ENCODE measurements around the gene MSMP. TPM values are rescaled to one million over a fixed set of nuclear protein-coding genes. Genes with fewer than 3 reads are reported as not detected.

Gene MSMP
- total and polyA plus RNA-seq, 10 of the 15 experiments (the other 5 are each of a cell fraction or from before 2014, with no cell fraction given), result 0.33 to 2.4 (median 0.86) TPM; not detected in 4

DNA sequence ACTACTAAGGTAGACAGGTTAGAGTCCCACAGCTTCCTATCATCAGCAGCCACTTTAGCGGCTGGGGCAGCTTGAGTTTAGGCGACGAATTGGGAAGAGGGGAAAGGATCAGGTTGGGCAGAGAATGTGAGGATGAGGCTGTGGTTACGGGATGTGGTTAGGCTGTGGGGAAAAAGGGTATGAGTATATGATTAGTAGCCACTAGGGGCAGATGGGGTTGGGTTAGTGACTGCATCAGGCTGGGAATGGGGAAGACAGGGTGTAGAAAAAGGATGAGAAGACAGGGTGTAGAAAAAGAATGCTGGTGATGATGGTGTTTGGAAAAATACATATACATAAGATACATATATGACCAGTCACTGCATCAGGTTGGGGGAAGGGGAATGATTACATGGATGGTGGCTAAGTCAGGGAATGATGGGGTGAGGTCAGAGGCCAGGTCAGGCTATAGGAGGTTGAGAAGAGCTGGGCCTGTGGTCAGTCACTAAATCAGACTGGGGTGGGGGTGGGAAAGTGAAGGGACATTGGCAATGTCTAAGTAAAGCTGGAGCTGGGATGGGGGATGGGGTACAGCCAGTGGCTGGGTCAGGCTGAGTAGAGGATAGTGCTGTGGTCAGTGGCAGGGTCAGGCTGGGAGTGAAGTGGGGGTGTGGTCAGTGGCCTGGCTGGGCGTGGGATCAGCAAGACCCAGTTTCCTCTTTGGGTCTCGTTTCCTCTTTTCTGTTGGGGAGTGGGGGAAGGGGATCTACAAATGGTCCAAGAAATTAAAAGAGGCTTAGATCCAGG, 24.2 kb downstream of the MSMP start:
- H3K4me2 ChIP-seq (ENCODE audit: control insufficient read depth, insufficient read depth), result peak overlapping the region; percentile 99
- TF ChIP-seq CBFB (IDR thresholded peaks at IDR 0.05; ENCODE audit: low read depth) (peak; percentile 85; the same call in 1 of the 2 replicates), GATAD2B (conservative IDR thresholded peaks at IDR 0.05; ENCODE audit: low read depth) (peak; percentile 29; the same call in 1 of the 2 replicates), SUZ12 (IDR thresholded peaks at IDR 0.05; ENCODE audit: unreplicated experiment) (no peak), EGR1 (IDR thresholded peaks at IDR 0.05; ENCODE audit: borderline replicate concordance in 1 of 2, low read depth in 2 of 2, low read length in 2 of 2) (no peak), SPI1 (IDR thresholded peaks at IDR 0.05; ENCODE audit: borderline replicate concordance, insufficient read depth, low read depth, low read length) (peak; percentile 92), RB1 (IDR thresholded peaks at IDR 0.05; ENCODE audit: borderline replicate concordance) (no peak), BACH1 (IDR thresholded peaks at IDR 0.05; ENCODE audit: borderline replicate concordance) (no peak), ATF7 (IDR thresholded peaks at IDR 0.05; ENCODE audit: low read depth) (0 out of 2 replicates have a peak, but pooled peaks have one; percentile 47), IKZF2 (IDR thresholded peaks at IDR 0.05) (peak; percentile 95 to 97), SMARCA5 (IDR thresholded peaks at IDR 0.05) (peak; percentile 40), POU2F2 (IDR thresholded peaks at IDR 0.05; ENCODE audit: borderline replicate concordance, low read depth, low read length) (0 out of 3 replicates have a peak, but pooled peaks have one; percentile 34), BCL11A (IDR thresholded peaks at IDR 0.05; ENCODE audit: low read depth, low read length) (peak; percentile 38; the same call in 1 of the 2 replicates), RBBP5 (conservative IDR thresholded peaks at IDR 0.05) (no peak), BMI1 (IDR thresholded peaks at IDR 0.05; ENCODE audit: borderline replicate concordance) (no peak), HDGF (IDR thresholded peaks at IDR 0.05) (peak; percentile 88), ZNF384 (IDR thresholded peaks at IDR 0.05; ENCODE audit: borderline replicate concordance, low read depth, low read length) (no peak), DPF2 (IDR thresholded peaks at IDR 0.05) (peak; percentile 39), PAX5 (IDR thresholded peaks at IDR 0.05; ENCODE audit: borderline replicate concordance, low read depth, low read length) (peak; percentile 25; the same call in 1 of the 2 replicates), GABPA (IDR thresholded peaks at IDR 0.05; ENCODE audit: low read depth) (no peak), SP1 (IDR thresholded peaks at IDR 0.05; ENCODE audit: low read depth, low read length) (peak; percentile 44), SREBF2 (IDR thresholded peaks at IDR 0.05; ENCODE audit: low read length) (no peak), IKZF1 (conservative IDR thresholded peaks at IDR 0.05) (peak; percentile 81)
- TF ChIP-seq, protein P1, sequence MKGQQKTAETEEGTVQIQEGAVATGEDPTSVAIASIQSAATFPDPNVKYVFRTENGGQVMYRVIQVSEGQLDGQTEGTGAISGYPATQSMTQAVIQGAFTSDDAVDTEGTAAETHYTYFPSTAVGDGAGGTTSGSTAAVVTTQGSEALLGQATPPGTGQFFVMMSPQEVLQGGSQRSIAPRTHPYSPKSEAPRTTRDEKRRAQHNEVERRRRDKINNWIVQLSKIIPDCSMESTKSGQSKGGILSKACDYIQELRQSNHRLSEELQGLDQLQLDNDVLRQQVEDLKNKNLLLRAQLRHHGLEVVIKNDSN (IDR thresholded peaks at IDR 0.05; ENCODE audit: borderline replicate concordance, extremely low read length, insufficient read depth, low read depth, low read length), result no peak
- TF ChIP-seq, protein P2, sequence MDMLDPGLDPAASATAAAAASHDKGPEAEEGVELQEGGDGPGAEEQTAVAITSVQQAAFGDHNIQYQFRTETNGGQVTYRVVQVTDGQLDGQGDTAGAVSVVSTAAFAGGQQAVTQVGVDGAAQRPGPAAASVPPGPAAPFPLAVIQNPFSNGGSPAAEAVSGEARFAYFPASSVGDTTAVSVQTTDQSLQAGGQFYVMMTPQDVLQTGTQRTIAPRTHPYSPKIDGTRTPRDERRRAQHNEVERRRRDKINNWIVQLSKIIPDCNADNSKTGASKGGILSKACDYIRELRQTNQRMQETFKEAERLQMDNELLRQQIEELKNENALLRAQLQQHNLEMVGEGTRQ (IDR thresholded peaks at IDR 0.05; ENCODE audit: borderline replicate concordance, low read depth, low read length), result no peak

More for the DNA sequence above, 24.2 kb downstream of the MSMP start:
- POLR2A ChIA-PET, result interaction anchor here (0.7 to 8.1 kb wide), 12 partner anchors 11 to 125 kb away, joined by 3 to 163 read pairs (median 13); partner anchors contain the start of genes ARHGEF39, CCDC107, GBA2 and RGP1
- no peak for ATAC-seq
- H2AFZ ChIP-seq (ENCODE audit: control insufficient read depth, low read depth, low read length), result no peak overlapping the region
- BruUV-seq (replicated peaks), result no TSS peak
- peaks cover 23% of the 10 kb centered on the region for H3K4me1 ChIP-seq (ENCODE audit: control insufficient read depth, insufficient read depth, low read length)
- in situ Hi-C loops (cut with MboI) (loop anchor here (5.0 to 10.0 kb wide), 2 partner anchors 123 to 625 kb away; partner anchors contain the start of genes STOML2 and TESK1), intact Hi-C loops (cut with micrococcal nuclease; ENCODE audit: unreplicated experiment) (loop anchor here (1.0 to 10.0 kb wide), 4 partner anchors 34 to 655 kb away; partner anchors contain the start of genes ATOSB, CCDC107, FANCG and RMRP)
- H3K27ac ChIP-seq (ENCODE audit: control insufficient read depth, insufficient read depth), result peak overlapping the region; percentile 92
- H3K9me3 ChIP-seq (replicated peaks; ENCODE audit: control insufficient read depth, insufficient read depth, low read length), result no peaks in the 10 kb centered on the region
- SMC1A ChIA-PET (ENCODE audit: uncharacterized antibody, unreplicated experiment), result interaction anchor here (0.6 to 8.0 kb wide), 14 partner anchors 12 to 117 kb away, joined by 3 to 145 read pairs (median 7); partner anchors contain the start of genes ARHGEF39, CCDC107, CD72 and GBA2
- no peak for DNase-seq (ENCODE audit: low read depth, low spot score)
- WGBS (ENCODE audit: insufficient coverage, insufficient replicate concordance, low lambda C conversion rate, missing lambda C conversion rate), result 10% methylated on average over 6 of the region's 6 CpGs
- H3K36me3 ChIP-seq (ENCODE audit: control insufficient read depth in 2 of 2, insufficient read depth in 2 of 2, low read length in 1 of 2), result peaks cover 8% of the 10 kb centered on the region in 2 experiments; a peak in 3 of 4 replicates
- H3K4me3 ChIP-seq, result peak overlapping the region; percentile 93
- H4K20me1 ChIP-seq (ENCODE audit: control insufficient read depth, insufficient read depth), result no peaks in the 10 kb centered on the region
- H3K79me2 ChIP-seq (ENCODE audit: control insufficient read depth, insufficient read depth, low read length), result peaks cover 76% of the 10 kb centered on the region
- RAD21 ChIA-PET (ENCODE audit: unreplicated experiment), result interaction anchor here (0.5 to 8.6 kb wide), 10 partner anchors 18 to 634 kb away, joined by 3 to 133 read pairs (median 14); partner anchors contain the start of genes CCDC107, CD72, GBA2 and HINT2
- CTCF ChIA-PET, result interaction anchor here (0.6 to 9.5 kb wide), 20 partner anchors 9 to 152 kb away, joined by 3 to 183 read pairs (median 12); partner anchors contain the start of genes ARHGEF39, CCDC107, GBA2 and HINT2
- H3K27me3 ChIP-seq (replicated peaks in 1 of 2; ENCODE audit: control insufficient read depth in 2 of 2, insufficient read depth in 2 of 2, low read length in 1 of 2), result no peaks in the 10 kb centered on the region
- peak overlapping the region; percentile 90 for H3K9ac ChIP-seq (ENCODE audit: control insufficient read depth, insufficient read depth, low read length)
- no peak for FAIRE-seq

Data from GM12878 (cell line).